ENCODE data around the gene DLG2.

The DLG2 gene

DNA sequence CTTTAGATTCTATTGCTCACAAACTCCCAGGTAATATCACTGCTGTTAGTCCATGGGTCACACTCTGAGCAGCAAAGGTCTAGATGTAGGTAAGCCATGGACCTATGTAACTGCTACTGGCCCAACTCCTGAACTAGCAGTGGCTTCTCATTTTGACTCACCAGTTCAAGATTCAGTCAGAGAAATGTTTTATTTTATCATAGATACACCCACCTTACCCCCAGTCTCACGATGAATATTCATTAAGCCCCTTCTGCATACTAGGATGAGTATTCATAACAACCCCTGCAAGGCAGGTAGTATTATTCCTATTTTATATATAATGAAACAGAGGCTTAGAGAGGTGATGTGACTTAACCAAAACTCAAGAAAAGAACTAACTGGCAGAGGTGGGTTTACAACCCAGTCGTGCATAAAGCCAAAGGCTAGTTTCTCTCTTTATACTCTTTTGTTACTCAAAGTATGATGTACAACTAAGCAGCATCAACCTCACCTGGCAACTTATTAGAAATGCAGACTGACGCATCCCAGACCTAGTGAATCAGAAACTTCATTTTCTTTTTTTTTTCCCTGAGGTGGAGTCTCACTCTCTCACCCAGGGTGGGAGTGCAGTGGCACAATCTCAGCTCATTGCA is 1383.4 kb downstream of the DLG2 start:
- DNase-seq (ENCODE audit: low read depth in 1 of 2, low spot score in 1 of 2) = no peak
- TF ChIP-seq GABPA (IDR thresholded peaks at IDR 0.05; ENCODE audit: low read depth) (no peak), POLR2AphosphoS5 (IDR thresholded peaks at IDR 0.05; ENCODE audit: low read depth) (no peak), SPI1 (IDR thresholded peaks at IDR 0.05; ENCODE audit: borderline replicate concordance, low read depth) (no peak)
- TF ChIP-seq, protein P1, sequence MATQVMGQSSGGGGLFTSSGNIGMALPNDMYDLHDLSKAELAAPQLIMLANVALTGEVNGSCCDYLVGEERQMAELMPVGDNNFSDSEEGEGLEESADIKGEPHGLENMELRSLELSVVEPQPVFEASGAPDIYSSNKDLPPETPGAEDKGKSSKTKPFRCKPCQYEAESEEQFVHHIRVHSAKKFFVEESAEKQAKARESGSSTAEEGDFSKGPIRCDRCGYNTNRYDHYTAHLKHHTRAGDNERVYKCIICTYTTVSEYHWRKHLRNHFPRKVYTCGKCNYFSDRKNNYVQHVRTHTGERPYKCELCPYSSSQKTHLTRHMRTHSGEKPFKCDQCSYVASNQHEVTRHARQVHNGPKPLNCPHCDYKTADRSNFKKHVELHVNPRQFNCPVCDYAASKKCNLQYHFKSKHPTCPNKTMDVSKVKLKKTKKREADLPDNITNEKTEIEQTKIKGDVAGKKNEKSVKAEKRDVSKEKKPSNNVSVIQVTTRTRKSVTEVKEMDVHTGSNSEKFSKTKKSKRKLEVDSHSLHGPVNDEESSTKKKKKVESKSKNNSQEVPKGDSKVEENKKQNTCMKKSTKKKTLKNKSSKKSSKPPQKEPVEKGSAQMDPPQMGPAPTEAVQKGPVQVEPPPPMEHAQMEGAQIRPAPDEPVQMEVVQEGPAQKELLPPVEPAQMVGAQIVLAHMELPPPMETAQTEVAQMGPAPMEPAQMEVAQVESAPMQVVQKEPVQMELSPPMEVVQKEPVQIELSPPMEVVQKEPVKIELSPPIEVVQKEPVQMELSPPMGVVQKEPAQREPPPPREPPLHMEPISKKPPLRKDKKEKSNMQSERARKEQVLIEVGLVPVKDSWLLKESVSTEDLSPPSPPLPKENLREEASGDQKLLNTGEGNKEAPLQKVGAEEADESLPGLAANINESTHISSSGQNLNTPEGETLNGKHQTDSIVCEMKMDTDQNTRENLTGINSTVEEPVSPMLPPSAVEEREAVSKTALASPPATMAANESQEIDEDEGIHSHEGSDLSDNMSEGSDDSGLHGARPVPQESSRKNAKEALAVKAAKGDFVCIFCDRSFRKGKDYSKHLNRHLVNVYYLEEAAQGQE (IDR thresholded peaks at IDR 0.05; ENCODE audit: insufficient replicate concordance, low read depth) = no peak
- TF ChIP-seq, protein P2, sequence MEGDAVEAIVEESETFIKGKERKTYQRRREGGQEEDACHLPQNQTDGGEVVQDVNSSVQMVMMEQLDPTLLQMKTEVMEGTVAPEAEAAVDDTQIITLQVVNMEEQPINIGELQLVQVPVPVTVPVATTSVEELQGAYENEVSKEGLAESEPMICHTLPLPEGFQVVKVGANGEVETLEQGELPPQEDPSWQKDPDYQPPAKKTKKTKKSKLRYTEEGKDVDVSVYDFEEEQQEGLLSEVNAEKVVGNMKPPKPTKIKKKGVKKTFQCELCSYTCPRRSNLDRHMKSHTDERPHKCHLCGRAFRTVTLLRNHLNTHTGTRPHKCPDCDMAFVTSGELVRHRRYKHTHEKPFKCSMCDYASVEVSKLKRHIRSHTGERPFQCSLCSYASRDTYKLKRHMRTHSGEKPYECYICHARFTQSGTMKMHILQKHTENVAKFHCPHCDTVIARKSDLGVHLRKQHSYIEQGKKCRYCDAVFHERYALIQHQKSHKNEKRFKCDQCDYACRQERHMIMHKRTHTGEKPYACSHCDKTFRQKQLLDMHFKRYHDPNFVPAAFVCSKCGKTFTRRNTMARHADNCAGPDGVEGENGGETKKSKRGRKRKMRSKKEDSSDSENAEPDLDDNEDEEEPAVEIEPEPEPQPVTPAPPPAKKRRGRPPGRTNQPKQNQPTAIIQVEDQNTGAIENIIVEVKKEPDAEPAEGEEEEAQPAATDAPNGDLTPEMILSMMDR (IDR thresholded peaks at IDR 0.05; ENCODE audit: insufficient read depth, low read length) = no peak
- H3K27ac ChIP-seq (replicated peaks) = no peak overlapping the region
- H3K27me3 ChIP-seq (ENCODE audit: insufficient read depth, poor library complexity, severe bottlenecking) = no peaks in the 10 kb centered on the region
- H3K4me3 ChIP-seq (replicated peaks; ENCODE audit: insufficient read depth, low read length) = no peak overlapping the region

DNA sequence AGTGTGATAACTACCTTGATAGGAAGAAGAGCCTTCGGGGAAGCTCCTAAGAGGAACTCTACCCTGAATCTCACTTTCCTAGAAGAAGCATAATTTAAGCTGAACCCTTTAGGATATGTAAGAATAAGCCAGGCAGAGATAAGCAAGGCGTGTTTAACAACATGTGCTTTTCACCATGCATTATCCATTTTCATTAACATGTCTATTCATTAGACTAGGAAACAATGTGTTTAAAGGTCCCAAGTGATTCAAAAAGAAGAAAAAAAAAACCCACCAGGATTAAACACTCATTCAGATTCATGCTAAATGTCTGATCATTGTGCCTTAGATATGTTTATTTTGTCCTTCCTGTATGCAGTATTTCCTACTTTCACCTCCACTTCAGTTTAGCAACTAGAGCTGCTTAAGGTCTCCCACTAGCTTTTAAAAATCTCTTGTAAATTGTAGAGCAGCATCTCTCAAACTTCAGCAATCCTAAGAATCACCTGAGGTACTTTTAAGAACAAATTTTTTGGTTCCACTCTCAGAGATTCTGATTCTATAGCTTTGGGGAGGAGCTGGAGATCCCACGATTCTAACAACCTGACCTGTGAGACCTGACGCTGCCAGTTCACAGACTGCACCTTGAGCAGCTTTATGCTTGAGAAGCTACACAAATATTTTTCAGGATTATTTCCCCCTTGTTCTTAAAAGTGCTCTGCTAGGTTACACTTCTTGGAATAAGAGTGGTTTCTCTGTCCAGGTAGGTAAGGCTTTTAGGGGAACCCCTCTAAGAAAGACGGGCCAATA is 1385.6 kb downstream of the DLG2 start:
- no peak for DNase-seq (ENCODE audit: low read depth in 1 of 2, low spot score in 1 of 2)
- Histone ChIP-seq H3K27ac (replicated peaks) (no peak overlapping the region), H3K27me3 (ENCODE audit: insufficient read depth, poor library complexity, severe bottlenecking) (no peaks in the 10 kb centered on the region), H3K4me3 (replicated peaks; ENCODE audit: insufficient read depth, low read length) (no peak overlapping the region)
- TF ChIP-seq SPI1 (IDR thresholded peaks at IDR 0.05; ENCODE audit: borderline replicate concordance, low read depth) (no peak), POLR2AphosphoS5 (IDR thresholded peaks at IDR 0.05; ENCODE audit: low read depth) (no peak), GABPA (IDR thresholded peaks at IDR 0.05; ENCODE audit: low read depth) (no peak)
- TF ChIP-seq, protein P1 (IDR thresholded peaks at IDR 0.05; ENCODE audit: insufficient replicate concordance, low read depth) = no peak
- TF ChIP-seq, protein P2 (IDR thresholded peaks at IDR 0.05; ENCODE audit: insufficient read depth, low read length) = no peak

DNA sequence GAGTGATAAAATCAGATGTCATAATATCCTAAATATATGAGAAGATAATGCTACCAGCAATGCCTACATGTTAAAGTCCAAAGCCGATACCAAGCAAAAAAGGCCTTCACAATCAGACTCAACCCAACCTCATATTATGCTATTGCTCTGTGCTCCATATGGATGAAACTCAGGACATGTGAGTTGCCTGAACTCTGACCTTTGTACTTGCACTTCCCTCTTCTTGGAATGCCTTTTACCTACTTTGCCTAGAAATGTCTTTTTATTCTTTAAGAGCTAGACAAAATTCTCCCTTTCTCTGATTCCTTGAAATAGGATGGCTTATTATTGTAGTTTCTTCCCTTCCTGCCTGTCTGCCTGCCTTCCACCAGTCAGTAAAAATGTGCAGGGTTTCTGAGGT is 1386.3 kb downstream of the DLG2 start:
- Histone ChIP-seq H3K27ac (replicated peaks) (no peak overlapping the region), H3K27me3 (ENCODE audit: insufficient read depth, poor library complexity, severe bottlenecking) (no peaks in the 10 kb centered on the region), H3K4me3 (replicated peaks; ENCODE audit: insufficient read depth, low read length) (no peak overlapping the region)
- DNase-seq (ENCODE audit: low read depth in 1 of 2, low spot score in 1 of 2) = no peak
- TF ChIP-seq, protein P1 (IDR thresholded peaks at IDR 0.05; ENCODE audit: insufficient replicate concordance, low read depth) = no peak
- TF ChIP-seq POLR2AphosphoS5 (IDR thresholded peaks at IDR 0.05; ENCODE audit: low read depth) (no peak), SPI1 (IDR thresholded peaks at IDR 0.05; ENCODE audit: borderline replicate concordance, low read depth) (no peak), GABPA (IDR thresholded peaks at IDR 0.05; ENCODE audit: low read depth) (no peak)
- TF ChIP-seq, protein P2 (IDR thresholded peaks at IDR 0.05; ENCODE audit: insufficient read depth, low read length) = no peak
